ENCODE measurements around the gene PCID2. TPM values are rescaled to one million over a fixed set of nuclear protein-coding genes. Genes with fewer than 3 reads are reported as not detected.
"Not testable (repeated sequence)": the region's sequence is repeated elsewhere in the genome, so short reads cannot be mapped to it uniquely, and the experiment has no call there.

Gene PCID2
- total RNA-seq, 1 donor from 2014 or later: 14.9 TPM

DNA sequence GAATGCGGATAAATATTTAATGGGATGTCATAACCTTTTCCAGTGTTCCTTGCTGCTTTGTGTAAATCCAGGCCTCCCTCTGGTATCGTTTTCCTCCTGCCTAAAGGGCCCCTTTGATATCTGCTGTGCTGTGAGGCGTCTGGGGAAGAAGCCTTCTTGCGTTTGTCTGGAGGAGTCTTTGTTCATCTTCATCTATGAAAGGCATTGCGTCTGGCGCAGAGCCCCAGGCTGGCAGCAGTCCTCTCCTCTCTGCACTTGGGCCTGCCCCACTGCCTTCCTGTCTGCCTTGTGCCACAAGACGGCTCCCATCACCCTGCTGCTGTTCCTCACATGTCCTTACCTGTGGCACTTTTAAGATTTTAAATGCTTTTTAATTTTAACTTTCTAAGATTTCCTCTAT is 40.3 kb downstream of the PCID2 start:
- ATAC-seq: no peak
- DNase-seq (ENCODE audit: low spot score): no peak

- no peak for DNase-seq (ENCODE audit: low spot score)
- no peak for ATAC-seq
Measured at GRCh38 chr13:113167575-113167974, 40.9 kb downstream of the PCID2 start.

- DNase-seq (ENCODE audit: low spot score) (no peak), ATAC-seq (no peak)
Measured at GRCh38 chr13:113167155-113167554, 41.3 kb downstream of the PCID2 start.

DNA sequence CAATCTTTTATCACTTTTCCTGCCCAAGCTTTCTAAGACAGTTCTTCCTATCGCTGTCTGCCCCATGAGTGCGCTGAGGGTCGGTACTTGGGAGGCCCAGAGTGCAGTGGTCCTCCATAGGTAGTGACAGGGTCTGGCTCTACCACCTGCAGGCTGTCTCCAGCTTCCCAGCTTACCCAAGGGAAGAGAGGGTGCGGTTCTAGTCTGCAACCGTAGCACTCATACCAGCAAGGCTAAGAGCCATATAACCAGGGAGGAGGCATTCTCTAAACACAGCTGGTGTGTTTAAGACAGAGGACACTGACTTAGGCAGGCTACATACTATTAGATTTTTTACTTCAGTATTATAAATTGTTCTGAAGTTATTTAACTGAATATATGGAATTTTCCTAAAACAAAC is 41.8 kb downstream of the PCID2 start:
- DNase-seq (ENCODE audit: low spot score) (no peak), ATAC-seq (no peak)

- no peak for ATAC-seq
- peak; percentile 24 for DNase-seq (ENCODE audit: low spot score)
Measured at GRCh38 chr13:113166266-113166665, 42.2 kb downstream of the PCID2 start.

GRCh38 chr13:113164492-113164891 is 44.0 kb downstream of the PCID2 start:
- ATAC-seq (no peak), DNase-seq (ENCODE audit: low spot score) (no peak)

GRCh38 chr13:113162783-113163685 is 45.4 kb downstream of the PCID2 start:
- DNase-seq (ENCODE audit: low spot score) (peak; percentile 38), ATAC-seq (no peak)

DNA sequence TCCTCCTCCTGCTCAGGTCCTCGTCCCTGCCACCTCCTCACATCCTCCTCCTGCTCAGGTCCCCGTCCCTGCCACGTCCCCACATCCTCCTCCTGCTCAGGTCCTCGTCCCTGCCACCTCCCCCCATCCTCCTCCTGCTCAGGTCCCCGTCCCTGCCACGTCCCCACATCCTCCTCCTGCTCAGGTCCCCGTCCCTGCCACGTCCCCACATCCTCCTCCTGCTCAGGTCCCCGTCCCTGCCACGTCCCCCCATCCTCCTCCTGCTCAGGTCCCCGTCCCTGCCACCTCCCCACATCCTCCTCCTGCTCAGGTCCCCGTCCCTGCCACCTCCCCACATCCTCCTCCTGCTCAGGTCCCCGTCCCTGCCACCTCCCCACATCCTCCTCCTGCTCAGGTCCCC is 46.5 kb downstream of the PCID2 start:
- not testable (repeated sequence) for ATAC-seq; DNase-seq (ENCODE audit: low spot score)

- no peak for ATAC-seq
- no peak for DNase-seq (ENCODE audit: low spot score)
Measured at GRCh38 chr13:113161433-113161832, 47.0 kb downstream of the PCID2 start.

DNA sequence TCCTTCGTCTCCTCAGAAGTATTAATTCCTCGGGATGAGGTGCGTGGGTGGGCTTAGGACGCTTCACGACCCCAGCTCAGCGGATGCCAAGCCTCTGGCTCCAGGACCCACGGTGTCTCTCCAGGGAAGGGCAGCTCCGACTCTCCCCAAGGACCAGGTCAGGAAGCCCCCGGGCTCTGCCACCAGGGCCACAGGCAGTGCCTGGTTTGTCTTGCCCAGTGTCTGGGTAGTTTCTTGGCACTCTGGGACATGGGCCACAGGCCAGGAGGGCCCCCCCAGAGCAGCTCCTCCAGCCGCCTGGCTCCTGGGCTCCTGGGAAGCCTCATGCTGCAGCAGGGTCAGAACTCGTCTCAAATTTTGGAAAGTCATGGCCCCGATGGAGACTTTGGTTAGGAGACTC is 47.5 kb downstream of the PCID2 start:
- DNase-seq (ENCODE audit: low spot score) (no peak), ATAC-seq (no peak)

GRCh38 chr13:113159701-113160100 is 48.8 kb downstream of the PCID2 start:
- ATAC-seq (peak; percentile 2), DNase-seq (ENCODE audit: low spot score) (peak; percentile 46)

GRCh38 chr13:113158946-113159345 is 49.5 kb downstream of the PCID2 start:
- DNase-seq (ENCODE audit: low spot score): peak; percentile 78
- peak; percentile 72 for ATAC-seq

GRCh38 chr13:113157929-113158747 is 50.3 kb downstream of the PCID2 start, which contains the start of gene PROZ:
TSS of gene PROZ (plus strand) at chr13:113158648. CDS start at chr13:113158661, 13 bp downstream.
- DNase-seq (ENCODE audit: low spot score): peak; percentile 85
- peak; percentile 77 for ATAC-seq

- ATAC-seq (no peak), DNase-seq (ENCODE audit: low spot score) (peak; percentile 41)
Measured at GRCh38 chr13:113157206-113157928, 51.1 kb downstream of the PCID2 start.

DNA sequence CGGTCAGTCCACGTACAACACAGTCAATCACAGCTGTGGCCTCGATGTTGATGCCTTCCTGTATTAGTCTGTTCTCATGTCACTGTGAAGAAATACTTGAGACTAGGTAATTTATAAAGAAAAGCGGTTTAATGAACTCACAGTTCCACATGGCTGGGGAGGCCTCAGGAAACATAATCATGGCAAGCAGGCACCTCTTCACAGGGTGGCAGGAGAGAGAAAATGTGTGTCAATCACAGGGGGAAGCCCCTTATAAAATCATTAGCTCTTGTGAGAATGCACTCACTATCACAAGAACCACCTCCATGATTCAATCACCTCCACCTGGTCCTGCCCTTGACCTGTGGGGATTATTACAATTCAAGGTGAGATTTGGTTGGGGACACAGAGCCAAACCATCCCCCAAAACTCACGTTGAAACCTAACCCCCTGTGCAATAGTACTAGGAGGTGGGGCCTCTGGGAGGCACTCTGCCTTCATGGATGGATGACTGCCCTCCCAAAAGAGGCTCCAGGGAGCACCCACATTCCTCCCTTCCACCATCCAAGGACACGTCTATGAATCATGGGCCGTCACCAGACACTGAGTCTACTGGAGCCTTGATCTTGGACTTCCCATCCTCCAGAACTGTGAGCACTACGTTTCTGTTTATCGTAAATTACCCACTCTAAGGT is 52.4 kb downstream of the PCID2 start:
- ATAC-seq: no peak

DNA sequence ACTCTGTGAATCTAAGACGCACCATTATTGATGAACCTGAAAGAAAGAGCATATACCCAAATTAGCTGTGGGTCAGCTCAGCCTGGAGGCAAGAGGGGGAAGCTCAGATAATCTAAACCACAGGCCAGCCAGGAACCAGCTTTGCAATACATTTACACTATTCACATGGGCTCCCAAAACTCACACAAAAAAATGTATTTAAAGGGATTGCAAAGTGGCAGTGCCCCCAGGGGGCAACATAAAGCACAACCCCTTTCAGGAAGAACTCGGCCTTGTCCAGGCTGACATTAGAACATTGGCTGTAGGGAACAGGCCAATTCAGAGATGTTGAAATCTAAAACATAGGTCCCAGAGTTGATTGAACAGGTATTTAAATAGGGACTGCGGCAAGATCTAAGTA is 53.3 kb downstream of the PCID2 start:
- DNase-seq (ENCODE audit: low spot score) (peak; percentile 38), ATAC-seq (no peak)

More for the DNA sequence above, 52.4 kb downstream of the PCID2 start:
- peak; percentile 42 for DNase-seq (ENCODE audit: low spot score)

GRCh38 chr13:113153810-113154748 is 54.4 kb downstream of the PCID2 start:
- peak; percentile 87 for DNase-seq (ENCODE audit: low spot score)
- peak; percentile 47 for ATAC-seq

- ATAC-seq: peak; percentile 39
- DNase-seq (ENCODE audit: low spot score): peak; percentile 76
Measured at GRCh38 chr13:113152984-113153809, 55.3 kb downstream of the PCID2 start.

- peak; percentile 58 for ATAC-seq
- DNase-seq (ENCODE audit: low spot score): no peak
Measured at GRCh38 chr13:113152691-113152983, 55.8 kb downstream of the PCID2 start.

Measured in left lobe of liver (tissue), 2 donors.